22Rv1 (cell line): Measurements from ENCODE around the gene TMEM18.

ENCODE experiments used
- H3K27ac ChIP-seq: fragments of 450-650 bp; 2 replicates; pipeline ENCODE4 v1.5.1; 2017
- ZFX ChIP-seq: fragments of 450-650 bp; IDR thresholded peaks from 2 replicates; pipeline ENCODE4 v1.6.1; 2017; ENCODE audit warnings: antibody characterized with exemption, borderline replicate concordance
- TF ChIP-seq, protein P1 (sequence below): fragments of 450-650 bp; IDR thresholded peaks from 2 replicates; pipeline ENCODE4 v1.5.1; 2017; ENCODE audit warnings: mild to moderate bottlenecking

TMEM18 gene

DNA sequence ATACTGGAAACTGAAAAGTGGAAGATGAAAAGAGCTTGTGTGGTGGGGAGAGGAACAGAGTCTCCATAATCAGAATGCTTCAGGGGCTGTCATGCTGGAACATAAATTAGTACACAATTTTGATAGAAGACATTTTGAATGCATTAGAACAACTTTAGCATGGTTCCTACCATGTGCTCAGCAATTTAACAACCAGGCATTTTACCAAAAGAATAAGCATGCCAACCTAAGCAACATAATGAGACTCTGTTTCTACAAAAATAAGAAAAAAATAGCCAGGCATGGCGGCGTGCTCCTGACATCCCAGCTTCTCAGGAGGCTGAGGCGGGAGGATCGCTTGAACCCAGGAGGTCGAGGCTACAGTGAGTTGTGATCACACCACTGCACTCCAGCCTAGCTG, 40.5 kb upstream of the TMEM18 start:
- H3K27ac ChIP-seq: no peak overlapping the region
- no peak for TF ChIP-seq ZFX
- TF ChIP-seq, protein P1, sequence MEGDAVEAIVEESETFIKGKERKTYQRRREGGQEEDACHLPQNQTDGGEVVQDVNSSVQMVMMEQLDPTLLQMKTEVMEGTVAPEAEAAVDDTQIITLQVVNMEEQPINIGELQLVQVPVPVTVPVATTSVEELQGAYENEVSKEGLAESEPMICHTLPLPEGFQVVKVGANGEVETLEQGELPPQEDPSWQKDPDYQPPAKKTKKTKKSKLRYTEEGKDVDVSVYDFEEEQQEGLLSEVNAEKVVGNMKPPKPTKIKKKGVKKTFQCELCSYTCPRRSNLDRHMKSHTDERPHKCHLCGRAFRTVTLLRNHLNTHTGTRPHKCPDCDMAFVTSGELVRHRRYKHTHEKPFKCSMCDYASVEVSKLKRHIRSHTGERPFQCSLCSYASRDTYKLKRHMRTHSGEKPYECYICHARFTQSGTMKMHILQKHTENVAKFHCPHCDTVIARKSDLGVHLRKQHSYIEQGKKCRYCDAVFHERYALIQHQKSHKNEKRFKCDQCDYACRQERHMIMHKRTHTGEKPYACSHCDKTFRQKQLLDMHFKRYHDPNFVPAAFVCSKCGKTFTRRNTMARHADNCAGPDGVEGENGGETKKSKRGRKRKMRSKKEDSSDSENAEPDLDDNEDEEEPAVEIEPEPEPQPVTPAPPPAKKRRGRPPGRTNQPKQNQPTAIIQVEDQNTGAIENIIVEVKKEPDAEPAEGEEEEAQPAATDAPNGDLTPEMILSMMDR: no peak

DNA sequence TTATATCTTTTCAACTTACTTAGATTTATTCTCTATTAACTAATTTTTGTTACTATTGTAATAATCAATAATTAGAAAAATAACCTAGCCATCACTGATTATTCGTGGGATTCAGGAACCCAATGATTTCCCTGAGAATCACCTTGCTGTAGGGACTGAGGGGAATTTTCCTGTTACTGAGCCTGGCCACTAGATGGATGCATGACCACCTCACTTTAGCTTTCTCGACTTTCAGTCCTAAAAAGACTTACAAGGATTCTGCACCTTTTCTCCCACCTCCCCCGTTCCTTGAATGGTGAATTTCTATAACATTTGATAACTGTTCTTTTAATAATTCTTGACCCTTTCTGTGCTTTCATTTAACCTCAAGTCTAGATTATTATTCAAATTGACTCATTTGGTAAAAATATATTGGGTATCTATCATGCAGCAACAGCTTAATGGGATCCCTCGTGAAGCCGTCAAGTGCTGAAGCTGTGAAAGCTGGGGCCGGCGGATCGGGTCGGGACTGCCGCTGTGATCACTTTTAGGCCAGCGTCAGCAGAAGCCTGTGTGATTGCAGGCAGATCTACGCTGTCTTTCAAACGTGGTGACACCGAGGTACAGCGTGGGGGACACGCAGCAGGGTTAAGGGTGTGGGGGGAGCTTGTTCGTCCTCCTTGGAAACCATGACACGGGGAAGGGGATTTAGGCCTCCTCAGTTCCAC, 38.8 kb upstream of the TMEM18 start:
- no peak for TF ChIP-seq ZFX
- TF ChIP-seq, protein P1: peak; percentile 28
- no peak overlapping the region for H3K27ac ChIP-seq

- H3K27ac ChIP-seq: no peak overlapping the region
- TF ChIP-seq ZFX: no peak
- TF ChIP-seq, protein P1: no peak
Measured at GRCh38 chr2:715038-715437, 37.8 kb upstream of the TMEM18 start.

DNA sequence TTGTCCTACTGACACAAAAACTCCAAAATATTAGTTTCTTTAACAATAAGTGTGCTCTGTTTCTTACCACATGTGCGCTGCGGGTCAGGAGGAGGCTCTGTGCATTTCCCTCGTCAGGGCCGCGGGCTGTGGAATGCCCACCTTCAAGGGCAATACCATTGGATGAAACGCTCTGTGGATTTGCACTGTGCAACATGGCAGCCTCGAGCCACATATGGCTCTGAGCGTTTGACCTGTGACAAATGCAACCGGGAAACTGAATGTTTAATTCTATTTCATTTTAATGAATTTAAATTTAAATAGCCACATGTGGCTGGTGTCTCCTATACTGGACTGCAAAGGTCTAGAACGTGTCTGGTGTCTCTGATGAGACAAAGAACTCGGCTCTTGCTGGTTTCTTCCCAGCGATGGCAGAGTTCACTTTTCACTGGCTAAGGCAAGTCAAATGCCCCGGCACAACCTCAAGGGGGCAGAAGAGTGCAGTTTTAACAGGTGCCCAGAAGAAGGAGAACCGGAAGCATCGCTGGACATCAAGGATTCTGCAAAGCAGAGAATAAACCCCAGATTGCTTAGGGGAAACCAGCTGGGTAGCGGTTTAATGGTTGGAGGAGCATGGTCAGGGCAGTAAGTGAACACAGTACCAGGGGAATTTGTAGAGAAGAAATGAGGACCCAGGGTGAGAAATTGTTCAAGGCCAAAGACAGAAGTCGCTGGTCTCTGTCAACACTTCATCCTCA, 37.0 kb upstream of the TMEM18 start:
- TF ChIP-seq, protein P1: peak; percentile 84
- no peak for TF ChIP-seq ZFX
- H3K27ac ChIP-seq: no peak overlapping the region

- TF ChIP-seq, protein P1: no peak
- TF ChIP-seq ZFX: no peak
- no peak overlapping the region for H3K27ac ChIP-seq
Measured at GRCh38 chr2:710867-711665, 33.9 kb upstream of the TMEM18 start.

DNA sequence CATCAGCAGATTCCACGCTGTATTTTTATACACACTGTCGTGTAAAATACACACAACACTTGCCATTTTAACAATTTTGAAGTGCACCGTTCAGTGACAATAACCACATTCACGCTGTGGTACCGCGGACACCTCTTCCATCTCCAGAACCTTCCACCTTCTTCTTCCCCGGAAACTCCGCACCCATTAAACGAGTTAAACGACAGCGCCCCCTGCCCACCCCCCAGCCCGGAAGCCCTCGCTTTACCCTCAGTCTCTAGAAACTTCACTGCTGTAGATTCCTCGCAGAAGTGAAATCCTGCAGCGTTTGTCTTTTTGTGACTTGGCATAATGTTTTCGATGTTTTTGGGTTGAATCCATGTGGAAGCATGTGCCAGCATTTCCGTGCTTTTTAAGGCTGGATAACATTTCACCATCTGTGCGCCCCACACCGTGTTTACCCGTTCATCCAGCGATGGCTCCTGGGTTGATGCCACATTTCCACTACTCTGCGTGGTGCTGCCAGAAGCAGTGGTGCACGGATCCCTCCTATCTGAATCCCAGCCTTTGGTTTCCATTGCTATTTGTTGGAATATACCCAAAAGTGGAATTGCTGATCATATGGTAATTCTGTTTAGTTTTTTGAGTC, 32.0 kb upstream of the TMEM18 start:
- TF ChIP-seq, protein P1: peak; percentile 40
- no peak for TF ChIP-seq ZFX
- no peak overlapping the region for H3K27ac ChIP-seq
